HG03095 (cell line): ENCODE results near the gene TMEM143.
"Not testable (repeated sequence)": the region's sequence is repeated elsewhere in the genome, so short reads cannot be mapped to it uniquely, and the experiment has no call there.

Experiments used
- ATAC-seq: cut with Tn5 transposase; IDR thresholded peaks from one replicate; pipeline ENCODE4 v1.9.1; 2021; ENCODE audit warnings: moderate library complexity; ENCODE audit not compliant: unreplicated experiment

TMEM143 gene

GRCh38 chr19:48363810-48364597, at the start of gene TMEM143, which contains the start of gene SYNGR4:
Gene TMEM143 (minus strand): TSS chr19:48363940. CDS start chr19:48363920, 20 bp downstream.
Gene SYNGR4 (plus strand): TSS chr19:48364367. CDS start chr19:48365843, 1,476 bp downstream.
- peak; percentile 70 for ATAC-seq

- ATAC-seq: no peak
Observed at GRCh38 chr19:48405850-48406249, 42.1 kb upstream of the TMEM143 start.

GRCh38 chr19:48405010-48405659, 41.4 kb upstream of the TMEM143 start:
- ATAC-seq: no peak

- ATAC-seq: peak; percentile 53
Observed at GRCh38 chr19:48403606-48404005, 39.9 kb upstream of the TMEM143 start.

GRCh38 chr19:48401287-48401686, 37.5 kb upstream of the TMEM143 start:
- ATAC-seq: no peak

GRCh38 chr19:48400018-48400742, 36.4 kb upstream of the TMEM143 start:
- ATAC-seq: no peak

- ATAC-seq: no peak
Observed at GRCh38 chr19:48398375-48399235, 34.9 kb upstream of the TMEM143 start.

- ATAC-seq: no peak
Observed at GRCh38 chr19:48398102-48398374, 34.3 kb upstream of the TMEM143 start.

- no peak for ATAC-seq
Observed at GRCh38 chr19:48397263-48398101, 33.7 kb upstream of the TMEM143 start.

GRCh38 chr19:48396824-48397176, 33.1 kb upstream of the TMEM143 start:
- no peak for ATAC-seq

GRCh38 chr19:48396016-48396823, 32.5 kb upstream of the TMEM143 start:
- no peak for ATAC-seq

GRCh38 chr19:48395499-48395898, 31.8 kb upstream of the TMEM143 start:
- no peak for ATAC-seq

GRCh38 chr19:48395170-48395455, 31.4 kb upstream of the TMEM143 start:
- ATAC-seq: no peak

GRCh38 chr19:48394331-48395169, 30.8 kb upstream of the TMEM143 start:
- ATAC-seq: no peak

- no peak for ATAC-seq
Observed at GRCh38 chr19:48393559-48394330, 30.0 kb upstream of the TMEM143 start, which contains the start of gene GRIN2D. Gene GRIN2D (plus strand): TSS chr19:48393668. CDS start chr19:48398393, 4,725 bp downstream.

GRCh38 chr19:48392860-48393558, 29.3 kb upstream of the TMEM143 start:
- ATAC-seq: no peak

- not testable (repeated sequence) for ATAC-seq
Observed at GRCh38 chr19:48392006-48392344, 28.2 kb upstream of the TMEM143 start.
